K562 (cell line): ENCODE data around the gene HES5. TPM values are rescaled to one million over a fixed set of nuclear protein-coding genes. Genes with fewer than 3 reads are reported as not detected.
A peak's percentile ranks its signal among the peaks of the same experiment; 100 is the strongest.
"Not testable (repeated sequence)": the region's sequence is repeated elsewhere in the genome, so short reads cannot be mapped to it uniquely, and the experiment has no call there.

ENCODE experiments used
- ATAC-seq: fragments of 200-7000 bp; cut with Tn5 transposase; 3 replicates; pipeline ENCODE4 v1.9.1; 2020; ENCODE audit warnings: moderate library complexity
- BruUV-seq: library from RNA; stranded (reverse); fragments of 400-500 nt; replicated peaks from 2 replicates; lab custom pipeline; 2021; lab: Mats Ljungman, UMichigan
- CTCF ChIA-PET: fragments of 300-600 bp; formaldehyde crosslinking; extraction: SDS; loops from one replicate; lab custom pipeline; 2021; ENCODE audit warnings: low intra/inter-chr PET ratio; lab: Yijun Ruan, JAX
- POLR2A ChIA-PET: fragments of 300-600, 350-650 bp; sonication (Branson Sonifier 250); formaldehyde crosslinking; extraction: SDS; loops from one replicate; lab custom pipeline; 2021; ENCODE audit warnings: antibody characterized with exemption, inconsistent platforms; lab: Yijun Ruan, JAX
- DNase-seq, 4 experiments: peaks; one replicate each; pipeline versions ENCODE4 v3.0.0 to v3.0.0-alpha.2; 2011 to 2018; ENCODE audit warnings: low spot score in 3 of 4, mixed read lengths in 3 of 4; ENCODE audit errors: extremely low read depth in 1 of 4
- FAIRE-seq: peaks from 2 replicates; lab custom pipeline; 2011; peaks lifted over from hg19 to GRCh38; lab: Jason Lieb, UNC
- H2AFZ ChIP-seq: 2 replicates; pipeline ENCODE4 v1.6.0; 2011; ENCODE audit warnings: low read depth, low read length, control low read depth, inconsistent platforms
- H3K27ac ChIP-seq: fragments of 200-600 bp; 3 replicates; pipeline ENCODE4 v1.8.0; 2011; ENCODE audit warnings: low read depth, mild to moderate bottlenecking, control low read depth, inconsistent platforms, low read length, moderate library complexity, mixed read lengths; ENCODE audit errors: extremely low read depth
- H3K27me3 ChIP-seq, 2 experiments: fragments of 300-600 bp in 1 of 2; 2 replicates in 1 of 2; 3 replicates in 1 of 2; pipeline versions ENCODE4 v1.6.0 to v1.8.0; 2011; ENCODE audit warnings: inconsistent platforms in 2 of 2, low read length in 2 of 2, mild to moderate bottlenecking in 1 of 2, mixed read lengths in 1 of 2, moderate library complexity in 1 of 2; ENCODE audit not compliant: control insufficient read depth in 2 of 2, insufficient read depth in 2 of 2
- H3K36me3 ChIP-seq: fragments of 300-600 bp; 3 replicates; pipeline ENCODE4 v1.8.0; 2011; ENCODE audit warnings: mild to moderate bottlenecking, low read length, inconsistent platforms; ENCODE audit not compliant: control insufficient read depth, insufficient read depth
- H3K4me1 ChIP-seq, 2 experiments: fragments of 200-600 bp in 1 of 2; replicated peaks in 1 of 2; 2 replicates in 1 of 2; 3 replicates in 1 of 2; pipeline versions ENCODE4 v1.5.1 to v1.8.0; 2011; ENCODE audit warnings: inconsistent platforms in 2 of 2, low read length in 2 of 2, mild to moderate bottlenecking in 1 of 2, mixed read lengths in 1 of 2, moderate library complexity in 1 of 2; ENCODE audit not compliant: control insufficient read depth in 2 of 2, insufficient read depth in 2 of 2
- H3K4me2 ChIP-seq: 2 replicates; pipeline ENCODE4 v1.6.1; 2011; ENCODE audit warnings: low read length, control low read depth, inconsistent platforms, mixed read lengths; ENCODE audit not compliant: insufficient read depth
- H3K4me3 ChIP-seq: fragments of 200-600 bp; sonication (generic), shearing (Covaris generic); 2 replicates; pipeline ENCODE4 v1.5.1; 2016; ENCODE audit warnings: control low read depth, inconsistent platforms
- H3K79me2 ChIP-seq: fragments of 200-600 bp; 3 replicates; pipeline ENCODE4 v1.8.0; 2011; ENCODE audit warnings: low read length, inconsistent platforms; ENCODE audit not compliant: control insufficient read depth, insufficient read depth
- H3K9ac ChIP-seq, 2 experiments: 2 replicates each; pipeline versions ENCODE4 v1.6.0 to v1.6.1; 2011; ENCODE audit warnings: low read depth in 2 of 2, low read length in 2 of 2, control low read depth in 1 of 2, inconsistent platforms in 1 of 2, mild to moderate bottlenecking in 1 of 2, mixed read lengths in 1 of 2; ENCODE audit not compliant: insufficient read depth in 1 of 2
- H3K9me1 ChIP-seq: one replicate; pipeline ENCODE4 v1.6.0; 2011; ENCODE audit warnings: inconsistent platforms, mild to moderate bottlenecking, low read length, moderate library complexity; ENCODE audit not compliant: control insufficient read depth, insufficient read depth
- H3K9me3 ChIP-seq: replicated peaks from 2 replicates; pipeline ENCODE4 v1.5.1; 2011; ENCODE audit warnings: low read depth, low read length, inconsistent platforms; ENCODE audit not compliant: control insufficient read depth, insufficient read depth
- H4K20me1 ChIP-seq: replicated peaks from 2 replicates; pipeline ENCODE4 v1.6.1; 2011; ENCODE audit warnings: low read length, inconsistent platforms, mixed read lengths; ENCODE audit not compliant: control insufficient read depth, insufficient read depth
- E4F1 ChIP-seq: fragments of 250-450 bp; sonication (Bioruptor Pico); IDR thresholded peaks from 2 replicates; pipeline ENCODE4 v1.5.0; 2021; ENCODE audit warnings: mild to moderate bottlenecking, borderline replicate concordance
- MYBL2 ChIP-seq, 2 experiments: fragments of 450-650 bp in 1 of 2; sonication (generic) in 1 of 2; formaldehyde crosslinking in 1 of 2; IDR thresholded peaks; 2 replicates each; pipeline versions ENCODE4 v1.6.1 to v1.8.1; 2017 to 2022; ENCODE audit warnings: borderline replicate concordance in 1 of 2, inconsistent platforms in 1 of 2, low read depth in 1 of 2, mild to moderate bottlenecking in 1 of 2, missing genetic modification reagents in 1 of 2, moderate library complexity in 1 of 2
- POLR2H ChIP-seq: IDR thresholded peaks from 2 replicates; pipeline ENCODE4 v1.6.1; 2016; ENCODE audit warnings: missing genetic modification characterization, low read depth, mild to moderate bottlenecking, control low read depth, missing compliant biosample characterization, moderate library complexity
- TAF7 ChIP-seq: fragments of 450-650 bp; IDR thresholded peaks from 2 replicates; pipeline ENCODE4 v1.6.1; 2016; ENCODE audit warnings: missing genetic modification characterization, missing compliant biosample characterization
- ZFP36 ChIP-seq: fragments of 150-350 bp; IDR thresholded peaks from 2 replicates; pipeline ENCODE4 v1.6.1; 2018; ENCODE audit warnings: low read length, low read depth; ENCODE audit not compliant: partially characterized antibody
- WGBS: fragments of 100-300 bp; shearing (Covaris generic); methylation state at CpG from one replicate; pipeline ENCODE4 v1.1.6; 2016; ENCODE audit warnings: low coverage, mixed read lengths; ENCODE audit not compliant: insufficient coverage; ENCODE audit errors: missing lambda C conversion rate; 5-methylcytosine and 5-hydroxymethylcytosine counted together
- in situ Hi-C: fragments of 300-500 bp; cut with MboI; formaldehyde crosslinking; loops from 4 replicates; pipeline ENCODE4 v1.15.0; 2018; ENCODE audit warnings: inconsistent platforms, mixed read lengths
- intact Hi-C: fragments of 100-400 bp; cut with micrococcal nuclease; formaldehyde crosslinking; loops from 2 replicates; pipeline ENCODE4 v1.14.2; 2022
- polyA plus RNA-seq, 8 experiments: library from polyadenylated mRNA; depleted of rRNA in 4 of 8; stranded (reverse) in 5 of 8; unstranded in 3 of 8; fragments of >200 nt; fragmentation: Nextera tagmentation in 2 of 8; fragmentation: Illumina TruSeq in 1 of 8; extraction: Ambion mirVana in 2 of 8; extraction: Trizol in 1 of 8; gene quantifications; 2 replicates each; pipeline versions ENCODE4 v1.2.1 to v1.2.3, GENCODE V29; 2011 to 2014; ENCODE audit warnings: inconsistent platforms in 1 of 8, missing spikeins in 1 of 8
- total RNA-seq, 7 experiments: library from RNA; depleted of rRNA in 6 of 7; stranded (reverse); fragments of >200 nt in 6 of 7; fragmentation: Illumina TruSeq in 2 of 7; extraction: Trizol in 2 of 7; gene quantifications; 2 replicates each; pipeline versions ENCODE4 v1.2.1 to v1.2.3, GENCODE V29; 2011 to 2021; ENCODE audit warnings: low replicate concordance in 1 of 7
- TF ChIP-seq, protein P1 (sequence below): sonication (generic); formaldehyde crosslinking; IDR thresholded peaks from 2 replicates; pipeline ENCODE4 v1.8.1; 2023; ENCODE audit warnings: mild to moderate bottlenecking, missing genetic modification reagents

The HES5 gene
- total and polyA plus RNA-seq, 9 of the 15 experiments (the other 6 are each of a cell fraction or from before 2014, with no cell fraction given), result not detected

GRCh38 chr1:2553871-2554620 lies 24.0 kb upstream of the HES5 start:
- Histone ChIP-seq H3K9me1 (no peaks in the 10 kb centered on the region), H3K36me3 (no peaks in the 10 kb centered on the region), H2AFZ (no peak overlapping the region), H4K20me1 (no peaks in the 10 kb centered on the region), H3K9ac (no peak overlapping the region; a peak in 1 of 4 replicates), H3K4me3 (no peak overlapping the region), H3K27me3 (0 out of 5 replicates have a peak, but pooled peaks cover 0 to 3% of the 10 kb centered on the region in 2 experiments), H3K27ac (no peak overlapping the region), H3K4me2 (no peak overlapping the region), H3K4me1 (peaks cover 20 to 70% of the 10 kb centered on the region in 2 experiments), H3K79me2 (no peaks in the 10 kb centered on the region), H3K9me3 (no peaks in the 10 kb centered on the region)
- in situ Hi-C loops (no loop called here), intact Hi-C loops (no loop called here)
- no peak for DNase-seq
- POLR2A ChIA-PET, result no interaction called here
- FAIRE-seq, result no peak
- CTCF ChIA-PET, result interaction anchor here (0.6 to 2.7 kb wide), 2 partner anchors 227 to 233 kb away, joined by 3 to 22 read pairs; no protein-coding TSS in a partner anchor
- no TSS peak for BruUV-seq
- 43% methylated on average over 30 of the region's 30 CpGs for WGBS
- ATAC-seq, result no peak
- TF ChIP-seq E4F1 (CRISPR knock-in tag) (no peak), MYBL2 (IDR thresholded peaks at IDR 0.05; ENCODE audit: low read depth) (no peak), MYBL2 (CRISPR knock-in tag; IDR thresholded peaks at IDR 0.05; ENCODE audit: borderline replicate concordance) (no peak), POLR2H (tag) (no peak), ZFP36 (peak; percentile 53), TAF7 (tag) (no peak)
- TF ChIP-seq, protein P1, sequence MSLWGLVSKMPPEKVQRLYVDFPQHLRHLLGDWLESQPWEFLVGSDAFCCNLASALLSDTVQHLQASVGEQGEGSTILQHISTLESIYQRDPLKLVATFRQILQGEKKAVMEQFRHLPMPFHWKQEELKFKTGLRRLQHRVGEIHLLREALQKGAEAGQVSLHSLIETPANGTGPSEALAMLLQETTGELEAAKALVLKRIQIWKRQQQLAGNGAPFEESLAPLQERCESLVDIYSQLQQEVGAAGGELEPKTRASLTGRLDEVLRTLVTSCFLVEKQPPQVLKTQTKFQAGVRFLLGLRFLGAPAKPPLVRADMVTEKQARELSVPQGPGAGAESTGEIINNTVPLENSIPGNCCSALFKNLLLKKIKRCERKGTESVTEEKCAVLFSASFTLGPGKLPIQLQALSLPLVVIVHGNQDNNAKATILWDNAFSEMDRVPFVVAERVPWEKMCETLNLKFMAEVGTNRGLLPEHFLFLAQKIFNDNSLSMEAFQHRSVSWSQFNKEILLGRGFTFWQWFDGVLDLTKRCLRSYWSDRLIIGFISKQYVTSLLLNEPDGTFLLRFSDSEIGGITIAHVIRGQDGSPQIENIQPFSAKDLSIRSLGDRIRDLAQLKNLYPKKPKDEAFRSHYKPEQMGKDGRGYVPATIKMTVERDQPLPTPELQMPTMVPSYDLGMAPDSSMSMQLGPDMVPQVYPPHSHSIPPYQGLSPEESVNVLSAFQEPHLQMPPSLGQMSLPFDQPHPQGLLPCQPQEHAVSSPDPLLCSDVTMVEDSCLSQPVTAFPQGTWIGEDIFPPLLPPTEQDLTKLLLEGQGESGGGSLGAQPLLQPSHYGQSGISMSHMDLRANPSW (CRISPR knock-in tag), result no peak

- BruUV-seq, H3K9me3 ChIP-seq, H3K9me1 ChIP-seq, DNase-seq, H3K79me2 ChIP-seq, H3K4me3 ChIP-seq, H3K27me3 ChIP-seq, H3K9ac ChIP-seq, H3K27ac ChIP-seq, POLR2A ChIA-PET, H3K4me2 ChIP-seq, H3K36me3 ChIP-seq, CTCF ChIA-PET, ATAC-seq, intact Hi-C loops, FAIRE-seq, H2AFZ ChIP-seq, H4K20me1 ChIP-seq, in situ Hi-C loops: not testable (repeated sequence)
- peaks cover 30 to 74% of the 10 kb centered on the region in 2 experiments for H3K4me1 ChIP-seq
- 8% methylated on average over 5 of the region's 9 CpGs for WGBS
Measured at GRCh38 chr1:2553076-2553475, 23.0 kb upstream of the HES5 start.
